Measurements from ENCODE around the gene LPCAT2.

- TF ChIP-seq, protein P1, sequence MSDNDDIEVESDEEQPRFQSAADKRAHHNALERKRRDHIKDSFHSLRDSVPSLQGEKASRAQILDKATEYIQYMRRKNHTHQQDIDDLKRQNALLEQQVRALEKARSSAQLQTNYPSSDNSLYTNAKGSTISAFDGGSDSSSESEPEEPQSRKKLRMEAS (IDR thresholded peaks at IDR 0.05): no peak
- TF ChIP-seq EP300 (IDR thresholded peaks at IDR 0.05; ENCODE audit: borderline replicate concordance): no peak
- no peak for TF ChIP-seq YY1 (IDR thresholded peaks at IDR 0.05; ENCODE audit: low read depth)
- no peak for TF ChIP-seq RAD21 (IDR thresholded peaks at IDR 0.05; ENCODE audit: low read depth)
- no peak for TF ChIP-seq TCF12 (IDR thresholded peaks at IDR 0.05; ENCODE audit: low read depth)
- no peak for TF ChIP-seq EGR1 (IDR thresholded peaks at IDR 0.05)
These were observed 10.8 kb upstream of the LPCAT2 start for GRCh38 chr16:55498101-55498500.
